GM12878 (cell line): ENCODE data around the gene RPS5. TPM values are rescaled to one million over a fixed set of nuclear protein-coding genes. Genes with fewer than 3 reads are reported as not detected.

Experiments used
- ATAC-seq: fragments of 200-7000 bp; cut with Tn5 transposase; 3 replicates; pipeline ENCODE4 v1.9.1; 2020; ENCODE audit warnings: mild to moderate bottlenecking, moderate library complexity
- BruUV-seq: library from RNA; stranded (reverse); fragments of 400-500 nt; replicated peaks from 2 replicates; lab custom pipeline; 2021; lab: Mats Ljungman, UMichigan
- CTCF ChIA-PET: fragments of 300-600 bp; sonication (Branson Sonifier 250); formaldehyde crosslinking; extraction: SDS; loops from one replicate; lab custom pipeline; 2021; ENCODE audit warnings: inconsistent platforms; lab: Yijun Ruan, JAX
- POLR2A ChIA-PET: fragments of 350-600 bp; formaldehyde crosslinking; extraction: SDS; loops from one replicate; lab custom pipeline; 2021; ENCODE audit warnings: inconsistent platforms; lab: Charles Lee
- RAD21 ChIA-PET: fragments of 300-600 bp; sonication (Branson Sonifier 250); formaldehyde crosslinking; loops from one replicate; lab custom pipeline; 2023; ENCODE audit warnings: antibody characterized with exemption; ENCODE audit not compliant: unreplicated experiment; lab: Charles Lee
- SMC1A ChIA-PET: fragments of 300-600 bp; sonication (Branson Sonifier 250); formaldehyde crosslinking; loops from one replicate; lab custom pipeline; 2023; ENCODE audit not compliant: unreplicated experiment, uncharacterized antibody; lab: Charles Lee
- DNase-seq: peaks from one replicate; pipeline ENCODE4 v3.0.0-alpha.2; 2011; ENCODE audit warnings: low read depth, low spot score
- FAIRE-seq: peaks from 3 replicates; lab custom pipeline; 2011; peaks lifted over from hg19 to GRCh38; lab: Jason Lieb, UNC
- H2AFZ ChIP-seq: 2 replicates; pipeline ENCODE4 v1.6.0; 2011; ENCODE audit warnings: low read depth, low read length, control low read depth; ENCODE audit not compliant: control insufficient read depth
- H3K27ac ChIP-seq: 2 replicates; pipeline ENCODE4 v1.5.1; 2011; ENCODE audit warnings: control low read depth; ENCODE audit not compliant: control insufficient read depth, insufficient read depth
- H3K27me3 ChIP-seq, 2 experiments: replicated peaks in 1 of 2; 2 replicates each; pipeline versions ENCODE4 v1.6.0 to v1.6.1; 2011; ENCODE audit warnings: low read length in 1 of 2; ENCODE audit not compliant: control insufficient read depth in 2 of 2, insufficient read depth in 2 of 2
- H3K36me3 ChIP-seq, 2 experiments: 2 replicates each; pipeline ENCODE4 v1.5.1; 2011; ENCODE audit warnings: low read length in 1 of 2; ENCODE audit not compliant: control insufficient read depth in 2 of 2, insufficient read depth in 2 of 2
- H3K4me1 ChIP-seq: 2 replicates; pipeline ENCODE4 v1.6.1; 2011; ENCODE audit warnings: mild to moderate bottlenecking, low read length, moderate library complexity, mixed read lengths; ENCODE audit not compliant: control insufficient read depth, insufficient read depth
- H3K4me2 ChIP-seq: 2 replicates; pipeline ENCODE4 v1.6.0; 2011; ENCODE audit warnings: control low read depth; ENCODE audit not compliant: control insufficient read depth, insufficient read depth
- H3K4me3 ChIP-seq: fragments of 200-600 bp; sonication (generic); 2 replicates; pipeline ENCODE4 v1.5.1; 2016
- H3K79me2 ChIP-seq: 2 replicates; pipeline ENCODE4 v1.6.0; 2011; ENCODE audit warnings: low read length; ENCODE audit not compliant: control insufficient read depth, insufficient read depth
- H3K9ac ChIP-seq: 2 replicates; pipeline ENCODE4 v1.8.0; 2011; ENCODE audit warnings: low read length, control low read depth, mixed read lengths; ENCODE audit not compliant: control insufficient read depth, insufficient read depth
- H3K9me3 ChIP-seq: replicated peaks from 3 replicates; pipeline ENCODE4 v1.5.1; 2011; ENCODE audit warnings: mild to moderate bottlenecking, low read length; ENCODE audit not compliant: control insufficient read depth, insufficient read depth
- H4K20me1 ChIP-seq: 2 replicates; pipeline ENCODE4 v1.6.0; 2011; ENCODE audit not compliant: control insufficient read depth, insufficient read depth
- BMI1 ChIP-seq: fragments of 450-650 bp; IDR thresholded peaks from 2 replicates; pipeline ENCODE4 v1.6.1; 2016; ENCODE audit warnings: mild to moderate bottlenecking, moderate library complexity, borderline replicate concordance
- CHD2 ChIP-seq: IDR thresholded peaks from 2 replicates; pipeline ENCODE4 v1.6.1; 2011; ENCODE audit warnings: low read depth, low read length, improper control_type of control experiment, borderline replicate concordance
- ESRRA ChIP-seq: IDR thresholded peaks from 2 replicates; pipeline ENCODE4 v1.6.1; 2012; ENCODE audit warnings: mild to moderate bottlenecking, low read length, improper control_type of control experiment
- ETV6 ChIP-seq, 2 experiments: fragments of 450-650 bp in 1 of 2; IDR thresholded peaks in 1 of 2; conservative IDR thresholded peaks in 1 of 2; 2 replicates each; pipeline ENCODE4 v1.6.1; 2014; ENCODE audit warnings: antibody characterized with exemption in 1 of 2, borderline replicate concordance in 1 of 2, low read depth in 1 of 2, mild to moderate bottlenecking in 1 of 2, moderate library complexity in 1 of 2
- MTA2 ChIP-seq: fragments of 450-650 bp; IDR thresholded peaks from 2 replicates; pipeline ENCODE4 v1.6.1; 2016; ENCODE audit warnings: low read depth, mild to moderate bottlenecking, moderate library complexity
- NFXL1 ChIP-seq: fragments of 450-650 bp; IDR thresholded peaks from 2 replicates; pipeline ENCODE4 v1.6.1; 2017; ENCODE audit warnings: antibody characterized with exemption, mild to moderate bottlenecking, borderline replicate concordance
- RAD51 ChIP-seq: fragments of 450-650 bp; IDR thresholded peaks from 2 replicates; pipeline ENCODE4 v1.6.1; 2016; ENCODE audit warnings: moderate library complexity, mild to moderate bottlenecking, inconsistent platforms
- SIX5 ChIP-seq: IDR thresholded peaks from 2 replicates; pipeline ENCODE4 v1.6.1; 2011; ENCODE audit warnings: mild to moderate bottlenecking, low read depth, low read length, moderate library complexity; ENCODE audit not compliant: severe bottlenecking
- SMAD1 ChIP-seq: fragments of 450-650 bp; IDR thresholded peaks from 2 replicates; pipeline ENCODE4 v1.6.1; 2018; ENCODE audit warnings: mild to moderate bottlenecking, low read depth; ENCODE audit not compliant: partially characterized antibody
- SMARCA5 ChIP-seq: fragments of 450-650 bp; IDR thresholded peaks from 2 replicates; pipeline ENCODE4 v1.6.1; 2017; ENCODE audit warnings: mild to moderate bottlenecking
- TBL1XR1 ChIP-seq: IDR thresholded peaks from 2 replicates; pipeline ENCODE4 v1.6.1; 2012; ENCODE audit warnings: low read depth, low read length, improper control_type of control experiment
- WRNIP1 ChIP-seq: IDR thresholded peaks from 2 replicates; pipeline ENCODE4 v1.6.1; 2011; ENCODE audit warnings: low read depth, low read length, improper control_type of control experiment, borderline replicate concordance
- ZBTB33 ChIP-seq: fragments of 450-650 bp; IDR thresholded peaks from 2 replicates; pipeline ENCODE4 v1.6.1; 2017; ENCODE audit warnings: mild to moderate bottlenecking
- ZNF207 ChIP-seq: fragments of 450-650 bp; IDR thresholded peaks from 2 replicates; pipeline ENCODE4 v1.6.1; 2014; ENCODE audit warnings: antibody characterized with exemption, mild to moderate bottlenecking, borderline replicate concordance
- ZNF217 ChIP-seq: fragments of 450-650 bp; IDR thresholded peaks from 2 replicates; pipeline ENCODE4 v1.6.1; 2017; ENCODE audit warnings: antibody characterized with exemption, mild to moderate bottlenecking
- WGBS: methylation state at CpG from one replicate; pipeline ENCODE4 v1.1.6; 2016; ENCODE audit warnings: low lambda C conversion rate; ENCODE audit not compliant: insufficient replicate concordance, insufficient coverage; ENCODE audit errors: missing lambda C conversion rate; 5-methylcytosine and 5-hydroxymethylcytosine counted together
- in situ Hi-C: fragments of 300-500 bp; cut with MboI; formaldehyde crosslinking; loops from 9 replicates; pipeline ENCODE4 v1.14.3; 2018; ENCODE audit warnings: mixed read lengths
- intact Hi-C: fragments of 100-400 bp; cut with micrococcal nuclease; formaldehyde crosslinking; loops from one replicate; pipeline ENCODE4 v1.14.2; 2022; ENCODE audit not compliant: unreplicated experiment
- polyA plus RNA-seq, 11 experiments: library from polyadenylated mRNA; depleted of rRNA in 4 of 11; unstranded in 6 of 11; stranded (reverse) in 5 of 11; fragments of >200 nt; fragmentation: Nextera tagmentation in 4 of 11; fragmentation: Illumina TruSeq in 1 of 11; extraction: Ambion mirVana in 4 of 11; extraction: Trizol in 1 of 11; gene quantifications; 1 replicate in 1 of 11; 2 replicates in 10 of 11; pipeline versions ENCODE4 v1.2.1 to v1.2.3, GENCODE V29; 2011 to 2016; ENCODE audit warnings: inconsistent platforms in 2 of 11, missing spikeins in 2 of 11, low read depth in 1 of 11
- total RNA-seq, 4 experiments: library from RNA; depleted of rRNA in 3 of 4; stranded (reverse); fragments of >200 nt in 3 of 4; fragmentation: Illumina TruSeq in 1 of 4; extraction: Trizol in 1 of 4; gene quantifications; 2 replicates each; pipeline versions ENCODE4 v1.2.1 to v1.2.3, GENCODE V29; 2013 to 2021

RPS5 gene
- total and polyA plus RNA-seq, 10 of the 15 experiments (the other 5 are each of a cell fraction or from before 2014, with no cell fraction given): 1,284 to 3,652 (median 1,922) TPM

GRCh38 chr19:58380662-58381459 is 6.2 kb upstream of the RPS5 start, which contains the start of gene ZNF837 (continued):
- TF ChIP-seq NFXL1 (no peak), SMARCA5 (peak; percentile 90), CHD2 (peak; percentile 86), SIX5 (peak; percentile 88), MTA2 (no peak), WRNIP1 (no peak), ZNF207 (peak; percentile 99), RAD51 (no peak), ESRRA (peak; percentile 66), TBL1XR1 (peak; percentile 70; the same call in 1 of the 2 replicates)

DNA sequence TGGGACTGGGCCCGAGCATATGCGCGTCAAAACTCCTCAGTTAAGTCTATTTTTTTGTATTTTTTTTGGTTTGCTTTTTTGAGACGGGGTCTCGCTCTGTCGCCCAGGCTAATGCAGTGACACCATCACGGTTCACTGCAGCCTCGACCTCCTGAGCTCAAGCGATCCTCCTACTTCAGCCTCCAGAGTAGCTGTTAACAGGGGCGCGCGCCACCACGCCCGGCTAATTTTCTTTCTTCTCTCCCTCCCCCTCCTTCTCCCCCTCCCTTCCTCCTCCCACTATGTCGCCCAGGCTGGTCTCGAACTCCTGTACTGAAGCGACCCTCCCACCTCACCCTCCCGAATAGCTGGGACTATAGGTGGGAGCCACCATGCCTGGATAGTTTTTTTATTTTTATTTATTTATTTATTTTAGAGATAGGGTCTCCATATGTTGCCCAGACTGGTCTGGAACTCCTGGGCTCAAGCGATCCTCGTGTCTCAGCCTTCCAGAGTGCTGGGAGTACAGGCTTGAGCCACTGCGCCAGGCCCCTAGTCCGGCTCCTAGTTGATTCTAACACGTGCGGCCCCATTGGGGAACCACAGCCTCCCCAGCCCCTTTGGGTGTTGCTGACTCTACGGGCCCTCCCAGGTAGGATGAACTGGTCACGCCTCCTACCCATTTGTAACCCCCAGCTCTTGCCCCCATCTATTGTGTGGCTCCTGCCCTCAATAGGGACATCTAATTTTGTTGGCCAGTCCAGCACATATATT is 5.4 kb upstream of the RPS5 start:
- H4K20me1 ChIP-seq: no peaks in the 10 kb centered on the region
- peaks cover 24% of the 10 kb centered on the region for H3K4me1 ChIP-seq
- peak overlapping the region; percentile 87 for H3K4me3 ChIP-seq
- peak overlapping the region; percentile 69 for H3K9ac ChIP-seq
- WGBS: 10% methylated on average over 26 of the region's 26 CpGs
- peak overlapping the region; percentile 72 for H3K27ac ChIP-seq
- POLR2A ChIA-PET: interaction anchor here (0.6 to 2.1 kb wide), 13 partner anchors 10 to 1218 kb away, joined by 3 to 13 read pairs (median 4); partner anchors contain the start of genes CHMP2A, TRIM28, ZNF497 and ZSCAN22
- H3K4me2 ChIP-seq: peak overlapping the region; percentile 32
- DNase-seq: no peak
- no peaks in the 10 kb centered on the region for H3K27me3 ChIP-seq
- no peak for FAIRE-seq
- ATAC-seq: no peak
- CTCF ChIA-PET: interaction anchor here (1.2 kb wide), 1 partner anchor 19 kb away, joined by 4 read pairs; the partner anchor contains the start of gene ZNF497
- BruUV-seq: TSS peak; percentile 65
- peak overlapping the region; percentile 28 for H2AFZ ChIP-seq
- SMC1A ChIA-PET: interaction anchor here (1.4 kb wide), 1 partner anchor 18 kb away, joined by 10 read pairs; the partner anchor contains the start of gene ZNF497
- peaks cover 11% of the 10 kb centered on the region for H3K79me2 ChIP-seq
- H3K36me3 ChIP-seq: no peaks in the 10 kb centered on the region
- RAD21 ChIA-PET: interaction anchor here (0.7 to 2.1 kb wide), 6 partner anchors 19 to 139 kb away, joined by 3 to 11 read pairs (median 4); partner anchors contain the start of genes ZBTB45, ZNF497, ZNF584 and ZSCAN22
- H3K9me3 ChIP-seq: no peaks in the 10 kb centered on the region
- intact Hi-C loops (loop anchor here (2.0 kb wide), 3 partner anchors 19 to 137 kb away; partner anchors contain the start of genes ZBTB45, ZNF497 and ZSCAN22), in situ Hi-C loops (no loop called here)
- TF ChIP-seq BMI1: no peak
- no peak for TF ChIP-seq SMAD1
- no peak for TF ChIP-seq ZNF217
- TF ChIP-seq ZBTB33: no peak
- no peak for TF ChIP-seq ETV6 (conservative IDR thresholded peaks at IDR 0.05 in 1 of 2, IDR thresholded peaks at IDR 0.05 in 1 of 2; ENCODE audit: borderline replicate concordance in 1 of 2, low read depth in 1 of 2)
